Lung (tissue), 12 donors: ENCODE data around the gene VEGFC. TPM values are rescaled to one million over a fixed set of nuclear protein-coding genes. Genes with fewer than 3 reads are reported as not detected.

Experiments used
- ATAC-seq: fragments of 200-7000 bp; cut with Tn5 transposase; one replicate; pipeline ENCODE4 v1.9.1; 2020; ENCODE audit warnings: moderate number of reproducible peaks; ENCODE audit not compliant: insufficient read depth, low FRiP score
- DNase-seq, 3 donors: peaks; one replicate each; pipeline ENCODE4 v3.0.0-alpha.2; 2013 to 2017
- H3K27ac ChIP-seq, 2 donors: one replicate each; pipeline ENCODE4 v1.5.1; 2013; ENCODE audit warnings: mild to moderate bottlenecking in 2 of 2, moderate library complexity in 2 of 2, control low read depth in 1 of 2, inconsistent platforms in 1 of 2, low read depth in 1 of 2, low read length in 1 of 2
- H3K27me3 ChIP-seq, 3 donors: one replicate each; pipeline ENCODE4 v1.5.1; 2013; ENCODE audit warnings: low read length in 2 of 3; ENCODE audit not compliant: control insufficient read depth in 3 of 3, insufficient read depth in 3 of 3
- H3K36me3 ChIP-seq, 4 donors: one replicate each; pipeline ENCODE4 v1.5.1; 2013; ENCODE audit warnings: low read length in 4 of 4, mild to moderate bottlenecking in 1 of 4, moderate library complexity in 1 of 4; ENCODE audit not compliant: control insufficient read depth in 4 of 4, insufficient read depth in 4 of 4
- H3K4me1 ChIP-seq, 5 donors: one replicate each; pipeline ENCODE4 v1.5.1; 2013; ENCODE audit warnings: low read length in 5 of 5, mild to moderate bottlenecking in 2 of 5, moderate library complexity in 1 of 5; ENCODE audit not compliant: control insufficient read depth in 5 of 5, insufficient read depth in 5 of 5
- H3K4me3 ChIP-seq: one replicate; pipeline ENCODE4 v1.5.1; 2013; ENCODE audit warnings: mild to moderate bottlenecking, control low read depth, moderate library complexity
- H3K9ac ChIP-seq, 2 donors: one replicate each; pipeline ENCODE4 v1.5.1; 2013; ENCODE audit warnings: low read length in 2 of 2, control low read depth in 1 of 2; ENCODE audit not compliant: insufficient read depth in 1 of 2
- H3K9me3 ChIP-seq, 4 donors: one replicate each; pipeline ENCODE4 v1.5.1; 2013; ENCODE audit warnings: low read length in 3 of 4, mild to moderate bottlenecking in 1 of 4, moderate library complexity in 1 of 4; ENCODE audit not compliant: control insufficient read depth in 4 of 4, insufficient read depth in 3 of 4
- CTCF ChIP-seq: IDR thresholded peaks from 2 replicates; pipeline ENCODE4 v1.5.1; 2012; ENCODE audit warnings: mild to moderate bottlenecking; ENCODE audit errors: control extremely low read depth, extremely low read depth
- WGBS, 2 donors: extraction: QIAGEN DNeasy Blood & Tissue Kit; methylation state at CpG; one replicate each; pipeline ENCODE4 v1.1.7; 2013; 5-methylcytosine and 5-hydroxymethylcytosine counted together
- polyA plus RNA-seq, 2 donors: library from polyadenylated mRNA; stranded (reverse); fragments of 200-250 nt; gene quantifications; one replicate each; pipeline ENCODE4 v1.2.1, GENCODE V29; 2013
- total RNA-seq, 2 donors: library from RNA; depleted of rRNA in 1 of 2; stranded (reverse); fragments of >200 nt in 1 of 2; gene quantifications; one replicate each; pipeline ENCODE4 v1.2.1, GENCODE V29; 2014 to 2021
- donor health status: control.
- donor health status: control.
- donor health status: Bipolar disorder and iron deficiency.
- donor health status: healthy.
- donor health status: DM: yes; HTN: yes; CAD: no.

VEGFC gene
- total and polyA plus RNA-seq, 4 donors: 4.4 to 22.5 (median 11.1) TPM

- H3K27me3 ChIP-seq: no peaks in the 10 kb centered on the region
- no peak overlapping the region for H3K4me3 ChIP-seq
- peaks cover 0 to 2% (median 0%) of the 10 kb centered on the region in 5 donors for H3K4me1 ChIP-seq
- no peaks in the 10 kb centered on the region for H3K9me3 ChIP-seq
- H3K9ac ChIP-seq: no peak overlapping the region
- WGBS, 2 donors: 93% methylated on average over 3 of the region's 3 CpGs
- no peak for DNase-seq
- ATAC-seq: no peak
- no peak for TF ChIP-seq CTCF
- no peaks in the 10 kb centered on the region for H3K36me3 ChIP-seq
- H3K27ac ChIP-seq: no peak overlapping the region
Observed at GRCh38 chr4:176839656-176840055, 46.9 kb upstream of the VEGFC start.

- no peak for TF ChIP-seq CTCF
- Histone ChIP-seq H3K27ac (no peak overlapping the region), H3K4me1 (no peaks in the 10 kb centered on the region), H3K27me3 (no peaks in the 10 kb centered on the region), H3K36me3 (no peaks in the 10 kb centered on the region), H3K9ac (no peak overlapping the region), H3K9me3 (no peaks in the 10 kb centered on the region), H3K4me3 (no peak overlapping the region)
- no peak for ATAC-seq
- no peak for DNase-seq
- 69 to 74% methylated on average over 7 of the region's 7 CpGs for WGBS, 2 donors
Observed at GRCh38 chr4:176838601-176839433, 46.1 kb upstream of the VEGFC start.

- DNase-seq (no peak), ATAC-seq (no peak)
- Histone ChIP-seq H3K27ac (no peak overlapping the region), H3K4me3 (no peak overlapping the region), H3K36me3 (no peaks in the 10 kb centered on the region), H3K9me3 (no peaks in the 10 kb centered on the region), H3K4me1 (peaks cover 0 to 3% (median 0%) of the 10 kb centered on the region in 5 donors), H3K9ac (no peak overlapping the region), H3K27me3 (no peaks in the 10 kb centered on the region)
- no peak for TF ChIP-seq CTCF
- WGBS, 2 donors: 45 to 66% methylated on average over 4 of the region's 4 CpGs
Observed at GRCh38 chr4:176837169-176837895, 44.6 kb upstream of the VEGFC start.
